IgD-negative memory B cell (primary cell): Measurements from ENCODE around the gene RNF7. TPM values are rescaled to one million over a fixed set of nuclear protein-coding genes. Genes with fewer than 3 reads are reported as not detected.
A peak's percentile ranks its signal among the peaks of the same experiment; 100 is the strongest.

ENCODE experiments used
- H3K27ac Mint-ChIP-seq, 3 donors: one replicate each; pipeline ENCODE4 v1.8.0; 2020 to 2022; ENCODE audit warnings: mild to moderate bottlenecking in 3 of 3, mixed read lengths in 3 of 3, moderate library complexity in 1 of 3
- H3K27me3 Mint-ChIP-seq: one replicate; pipeline ENCODE4 v1.8.0; 2021; ENCODE audit warnings: mixed read lengths
- H3K36me3 Mint-ChIP-seq: one replicate; pipeline ENCODE4 v1.8.0; 2020; ENCODE audit warnings: mild to moderate bottlenecking, mixed read lengths
- H3K4me1 Mint-ChIP-seq, 3 donors: one replicate each; pipeline ENCODE4 v1.8.0; 2020 to 2022; ENCODE audit warnings: mixed read lengths in 3 of 3, mild to moderate bottlenecking in 1 of 3
- H3K4me3 Mint-ChIP-seq, 4 donors: one replicate each; pipeline ENCODE4 v1.8.0; 2020 to 2022; ENCODE audit warnings: mild to moderate bottlenecking in 4 of 4, mixed read lengths in 4 of 4, moderate library complexity in 3 of 4
- H3K9me3 Mint-ChIP-seq, 3 donors: one replicate each; pipeline ENCODE4 v1.8.0; 2020 to 2021; ENCODE audit warnings: mixed read lengths in 3 of 3, mild to moderate bottlenecking in 1 of 3
- polyA plus RNA-seq: library from polyadenylated mRNA; unstranded; fragments of 300-500 nt; fragmentation: Illumina TruSeq; gene quantifications from one replicate; pipeline ENCODE4 v1.2.3, GENCODE V29; 2021

Gene RNF7
- polyA plus RNA-seq, 1 donor from 2014 or later = 102 TPM

- Mint-ChIP-seq H3K4me3 (no peak overlapping the region), H3K36me3 (peaks cover 3% of the 10 kb centered on the region), H3K27ac (no peak overlapping the region), H3K4me1 (no peaks in the 10 kb centered on the region), H3K9me3 (no peaks in the 10 kb centered on the region), H3K27me3 (peaks cover 4% of the 10 kb centered on the region)
These were observed 14.8 kb upstream of the RNF7 start for GRCh38 chr3:141723255-141723654.

- Mint-ChIP-seq H3K27ac (no peak overlapping the region), H3K9me3 (no peaks in the 10 kb centered on the region), H3K4me3 (no peak overlapping the region), H3K27me3 (peaks cover 4% of the 10 kb centered on the region), H3K4me1 (no peaks in the 10 kb centered on the region), H3K36me3 (peaks cover 5% of the 10 kb centered on the region)
These were observed 13.9 kb upstream of the RNF7 start for GRCh38 chr3:141724186-141724585.

- Mint-ChIP-seq H3K4me1 (no peaks in the 10 kb centered on the region), H3K27me3 (peaks cover 2% of the 10 kb centered on the region), H3K27ac (no peak overlapping the region), H3K4me3 (no peak overlapping the region), H3K9me3 (no peaks in the 10 kb centered on the region), H3K36me3 (peaks cover 5% of the 10 kb centered on the region)
These were observed 13.1 kb upstream of the RNF7 start for GRCh38 chr3:141725036-141725435.

- Mint-ChIP-seq H3K4me1 (no peaks in the 10 kb centered on the region), H3K27me3 (no peaks in the 10 kb centered on the region), H3K27ac (no peak overlapping the region), H3K9me3 (no peaks in the 10 kb centered on the region), H3K4me3 (no peak overlapping the region), H3K36me3 (peaks cover 5% of the 10 kb centered on the region)
These were observed 11.6 kb upstream of the RNF7 start for GRCh38 chr3:141726483-141726882.

GRCh38 chr3:141728355-141728892, 9.7 kb upstream of the RNF7 start:
- Mint-ChIP-seq H3K27me3 (no peaks in the 10 kb centered on the region), H3K9me3 (no peaks in the 10 kb centered on the region), H3K4me3 (no peak overlapping the region), H3K27ac (no peak overlapping the region), H3K36me3 (peaks cover 7% of the 10 kb centered on the region), H3K4me1 (no peaks in the 10 kb centered on the region)

- H3K27ac Mint-ChIP-seq = no peak overlapping the region
- H3K4me3 Mint-ChIP-seq = no peak overlapping the region
- no peaks in the 10 kb centered on the region for H3K27me3 Mint-ChIP-seq
- no peaks in the 10 kb centered on the region for H3K4me1 Mint-ChIP-seq
- H3K36me3 Mint-ChIP-seq = peaks cover 7% of the 10 kb centered on the region
- no peaks in the 10 kb centered on the region for H3K9me3 Mint-ChIP-seq
These were observed 8.9 kb upstream of the RNF7 start for GRCh38 chr3:141729240-141729639.

GRCh38 chr3:141735176-141735575, 2.9 kb upstream of the RNF7 start:
- no peak overlapping the region for H3K4me3 Mint-ChIP-seq
- no peaks in the 10 kb centered on the region for H3K9me3 Mint-ChIP-seq
- H3K4me1 Mint-ChIP-seq = peaks cover 8 to 19% (median 17%) of the 10 kb centered on the region in 3 donors
- no peaks in the 10 kb centered on the region for H3K27me3 Mint-ChIP-seq
- no peak overlapping the region for H3K27ac Mint-ChIP-seq
- H3K36me3 Mint-ChIP-seq = peaks cover 4% of the 10 kb centered on the region

GRCh38 chr3:141735770-141736465, 2.2 kb upstream of the RNF7 start:
- Mint-ChIP-seq H3K36me3 (peaks cover 4% of the 10 kb centered on the region), H3K4me3 (peak overlapping the region in 1 of 4 donors; percentile 30), H3K9me3 (no peaks in the 10 kb centered on the region), H3K27me3 (no peaks in the 10 kb centered on the region), H3K4me1 (peaks cover 12 to 25% (median 24%) of the 10 kb centered on the region in 3 donors), H3K27ac (peak overlapping the region in 1 of 3 donors; percentile 98)

GRCh38 chr3:141737093-141737492, 1.0 kb upstream of the RNF7 start:
- Mint-ChIP-seq H3K4me3 (peak overlapping the region; percentile 63 to 80 (median 68)), H3K9me3 (no peaks in the 10 kb centered on the region), H3K36me3 (peaks cover 4% of the 10 kb centered on the region), H3K4me1 (peaks cover 13 to 31% (median 30%) of the 10 kb centered on the region in 3 donors), H3K27ac (peak overlapping the region; percentile 66 to 98 (median 90)), H3K27me3 (no peaks in the 10 kb centered on the region)

- Mint-ChIP-seq H3K4me3 (peak overlapping the region; percentile 95 to 99 (median 97)), H3K27ac (peak overlapping the region; percentile 73 to 98 (median 95)), H3K27me3 (no peaks in the 10 kb centered on the region), H3K9me3 (no peaks in the 10 kb centered on the region), H3K36me3 (peaks cover 2% of the 10 kb centered on the region), H3K4me1 (peaks cover 13 to 33% (median 33%) of the 10 kb centered on the region in 3 donors)
These were observed 448 bp upstream of the RNF7 start for GRCh38 chr3:141737678-141738021.

GRCh38 chr3:141738891-141739363, 829 bp downstream of the RNF7 start:
- H3K27me3 Mint-ChIP-seq = no peaks in the 10 kb centered on the region
- H3K4me1 Mint-ChIP-seq = peaks cover 13 to 36% (median 33%) of the 10 kb centered on the region in 3 donors
- H3K36me3 Mint-ChIP-seq = peaks cover 2% of the 10 kb centered on the region
- H3K27ac Mint-ChIP-seq = peak overlapping the region; percentile 73 to 98 (median 96)
- H3K9me3 Mint-ChIP-seq = no peaks in the 10 kb centered on the region
- H3K4me3 Mint-ChIP-seq = peak overlapping the region; percentile 95 to 99 (median 97)

GRCh38 chr3:141739731-141740130, 1.6 kb downstream of the RNF7 start:
- Mint-ChIP-seq H3K9me3 (no peaks in the 10 kb centered on the region), H3K4me3 (peak overlapping the region; percentile 95 to 99 (median 97)), H3K27ac (peak overlapping the region in 1 of 3 donors; percentile 98), H3K36me3 (peaks cover 2% of the 10 kb centered on the region), H3K27me3 (no peaks in the 10 kb centered on the region), H3K4me1 (peaks cover 20 to 36% (median 35%) of the 10 kb centered on the region in 3 donors)

- H3K27me3 Mint-ChIP-seq = no peaks in the 10 kb centered on the region
- H3K27ac Mint-ChIP-seq = peak overlapping the region in 1 of 3 donors; percentile 8
- H3K4me3 Mint-ChIP-seq = peak overlapping the region in 3 of 4 donors; percentile 54 to 99 (median 66)
- peaks cover 2% of the 10 kb centered on the region for H3K36me3 Mint-ChIP-seq
- peaks cover 20 to 36% (median 35%) of the 10 kb centered on the region in 3 donors for H3K4me1 Mint-ChIP-seq
- H3K9me3 Mint-ChIP-seq = no peaks in the 10 kb centered on the region
These were observed 2.3 kb downstream of the RNF7 start for GRCh38 chr3:141740349-141740748.

GRCh38 chr3:141743305-141743704, 5.2 kb downstream of the RNF7 start:
- no peak overlapping the region for H3K4me3 Mint-ChIP-seq
- no peak overlapping the region for H3K27ac Mint-ChIP-seq
- no peaks in the 10 kb centered on the region for H3K9me3 Mint-ChIP-seq
- H3K27me3 Mint-ChIP-seq = no peaks in the 10 kb centered on the region
- H3K4me1 Mint-ChIP-seq = peaks cover 12 to 30% (median 25%) of the 10 kb centered on the region in 3 donors
- H3K36me3 Mint-ChIP-seq = no peaks in the 10 kb centered on the region

- Mint-ChIP-seq H3K36me3 (no peaks in the 10 kb centered on the region), H3K4me3 (no peak overlapping the region), H3K27ac (no peak overlapping the region), H3K4me1 (peaks cover 5 to 8% (median 7%) of the 10 kb centered on the region in 3 donors), H3K9me3 (no peaks in the 10 kb centered on the region), H3K27me3 (no peaks in the 10 kb centered on the region)
These were observed 8.9 kb downstream of the RNF7 start for GRCh38 chr3:141746962-141747361.

- Mint-ChIP-seq H3K27ac (no peak overlapping the region), H3K4me3 (no peak overlapping the region), H3K9me3 (no peaks in the 10 kb centered on the region), H3K36me3 (no peaks in the 10 kb centered on the region), H3K4me1 (peaks cover 0 to 1% (median 0%) of the 10 kb centered on the region in 3 donors), H3K27me3 (no peaks in the 10 kb centered on the region)
These were observed 15.3 kb downstream of the RNF7 start for GRCh38 chr3:141753399-141753798.
